GM19240 (cell line): Measurements from ENCODE around the gene FST.

Experiments used
- DNase-seq: peaks from one replicate; pipeline ENCODE4 v3.0.0; 2011; ENCODE audit warnings: low spot score; ENCODE audit not compliant: insufficient read length

Gene FST, protein sequence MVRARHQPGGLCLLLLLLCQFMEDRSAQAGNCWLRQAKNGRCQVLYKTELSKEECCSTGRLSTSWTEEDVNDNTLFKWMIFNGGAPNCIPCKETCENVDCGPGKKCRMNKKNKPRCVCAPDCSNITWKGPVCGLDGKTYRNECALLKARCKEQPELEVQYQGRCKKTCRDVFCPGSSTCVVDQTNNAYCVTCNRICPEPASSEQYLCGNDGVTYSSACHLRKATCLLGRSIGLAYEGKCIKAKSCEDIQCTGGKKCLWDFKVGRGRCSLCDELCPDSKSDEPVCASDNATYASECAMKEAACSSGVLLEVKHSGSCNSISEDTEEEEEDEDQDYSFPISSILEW

DNA sequence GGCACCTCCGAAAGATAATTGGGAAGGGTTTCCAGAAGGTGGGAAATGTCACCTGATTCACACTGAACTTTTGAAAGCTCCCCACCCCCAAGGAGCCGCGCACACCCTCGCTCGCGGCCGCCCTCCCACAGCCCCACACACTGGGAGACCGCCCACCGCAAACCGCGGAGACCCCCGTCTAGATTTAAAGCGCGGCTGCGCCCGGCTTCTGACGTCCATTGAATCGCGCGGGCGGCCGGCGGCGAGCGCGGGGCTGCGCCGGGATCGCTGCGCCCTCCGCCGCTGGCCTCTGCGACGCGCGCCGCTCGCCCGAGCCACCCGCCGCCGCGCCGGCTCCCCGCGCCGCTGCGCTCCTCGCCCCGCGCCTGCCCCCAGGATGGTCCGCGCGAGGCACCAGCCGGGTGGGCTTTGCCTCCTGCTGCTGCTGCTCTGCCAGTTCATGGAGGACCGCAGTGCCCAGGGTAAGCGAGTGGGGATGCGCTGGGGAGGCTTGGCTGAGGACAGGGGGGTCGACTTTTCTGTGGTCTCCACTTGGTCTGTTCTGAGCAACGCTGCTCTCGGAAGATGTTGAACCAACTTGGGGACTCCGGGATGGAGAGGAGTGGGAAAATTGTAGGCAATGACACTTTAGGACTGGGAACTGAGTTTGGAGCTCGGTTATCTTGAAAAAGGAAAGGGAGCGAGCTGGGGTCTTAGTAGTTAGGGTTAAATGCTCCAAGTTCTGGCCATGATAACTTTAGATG is at the start of gene FST:
FST (plus strand) TSS at position 214 of the 743 bp plus-strand sequence; CDS start at position 377, 163 bp downstream.
- DNase-seq = no peak

DNA sequence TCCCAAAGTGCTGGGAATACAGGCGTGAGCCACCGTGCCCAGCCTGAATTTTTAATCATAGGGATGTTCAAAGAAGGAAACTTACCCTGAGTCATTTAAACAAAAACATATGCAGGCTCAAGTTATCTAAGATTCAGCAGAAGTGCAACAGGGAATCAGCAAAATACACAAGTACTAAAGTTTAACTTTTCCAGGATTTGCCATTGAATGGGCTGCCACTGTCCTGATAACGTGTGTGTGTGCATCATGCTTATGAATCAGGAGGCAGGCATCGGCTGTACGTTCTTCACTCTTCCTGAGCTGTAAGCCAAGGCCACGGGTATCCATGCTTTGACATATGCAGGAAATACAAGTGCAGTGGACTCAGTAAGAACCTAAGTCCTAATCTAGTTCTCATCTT is 48.8 kb upstream of the FST start:
- DNase-seq = no peak

DNA sequence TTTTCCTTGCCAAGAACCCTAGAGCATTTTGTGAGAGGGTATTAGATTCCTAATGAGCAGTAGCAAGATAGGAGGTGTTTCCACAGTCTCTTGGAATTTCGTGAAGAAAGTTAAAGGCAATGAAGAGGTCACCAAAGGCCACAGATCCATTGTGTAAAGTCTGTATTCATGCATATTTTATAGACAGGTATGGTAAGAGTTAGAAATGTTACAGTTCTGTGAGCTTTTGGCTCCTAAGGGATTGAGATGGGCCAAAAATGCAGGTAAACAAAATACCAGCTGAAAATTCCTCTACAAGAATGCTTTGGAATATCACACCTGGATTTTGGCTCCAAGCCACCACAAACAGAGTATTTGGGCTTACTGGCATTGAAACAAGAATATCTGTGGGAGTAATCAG is 47.4 kb upstream of the FST start:
- no peak for DNase-seq

DNA sequence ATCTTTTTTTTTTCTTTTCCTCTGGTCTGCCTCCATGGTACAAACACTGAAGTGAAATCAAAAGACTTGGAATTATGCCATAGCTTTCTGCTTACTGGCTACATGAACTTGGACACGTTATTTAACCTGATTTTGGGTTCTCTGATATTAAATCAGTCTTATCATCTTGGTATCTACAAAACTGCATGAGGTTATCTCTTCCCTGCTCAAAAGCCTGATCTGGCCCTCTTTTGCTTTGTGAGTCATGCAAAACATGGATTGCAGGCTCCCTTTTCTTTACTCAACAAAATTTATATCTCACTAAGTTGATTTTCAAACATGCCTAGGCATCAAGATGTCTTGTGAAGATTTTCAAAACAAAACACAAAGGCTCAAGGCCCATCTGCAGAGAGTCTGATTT is 45.9 kb upstream of the FST start:
- DNase-seq = no peak

DNA sequence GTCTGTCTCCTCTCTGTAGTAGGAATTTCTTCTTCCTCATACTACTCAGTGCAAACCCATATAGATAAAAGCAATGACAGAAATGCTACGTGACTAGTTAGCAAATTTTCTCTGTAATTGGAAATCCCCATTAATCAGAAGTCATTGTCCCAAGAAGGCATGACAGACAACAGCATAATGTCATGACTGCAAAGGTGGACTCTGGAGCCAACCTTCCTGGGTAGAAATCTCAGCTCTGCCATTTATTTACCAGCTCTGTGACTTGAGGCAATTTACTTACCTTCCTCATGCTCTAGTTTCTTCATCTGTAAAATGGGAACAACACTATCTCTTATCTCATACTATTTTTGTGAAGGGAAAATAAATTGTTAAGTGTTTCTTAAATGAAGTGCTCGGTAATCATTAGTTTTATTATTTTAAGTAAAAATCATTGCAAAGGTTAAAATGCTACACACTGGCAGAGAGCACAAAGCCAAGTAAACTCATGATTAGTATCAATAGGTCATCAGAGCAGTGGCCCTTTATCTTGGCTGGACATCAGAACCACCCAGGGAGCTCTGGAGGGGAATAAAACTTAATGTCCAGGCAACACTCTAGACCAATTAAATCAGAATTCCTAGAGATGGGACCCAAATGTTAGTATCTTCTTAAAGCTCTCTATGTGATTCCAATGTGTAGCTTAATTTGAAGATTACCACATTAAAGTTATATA is 43.8 kb upstream of the FST start:
- no peak for DNase-seq

DNA sequence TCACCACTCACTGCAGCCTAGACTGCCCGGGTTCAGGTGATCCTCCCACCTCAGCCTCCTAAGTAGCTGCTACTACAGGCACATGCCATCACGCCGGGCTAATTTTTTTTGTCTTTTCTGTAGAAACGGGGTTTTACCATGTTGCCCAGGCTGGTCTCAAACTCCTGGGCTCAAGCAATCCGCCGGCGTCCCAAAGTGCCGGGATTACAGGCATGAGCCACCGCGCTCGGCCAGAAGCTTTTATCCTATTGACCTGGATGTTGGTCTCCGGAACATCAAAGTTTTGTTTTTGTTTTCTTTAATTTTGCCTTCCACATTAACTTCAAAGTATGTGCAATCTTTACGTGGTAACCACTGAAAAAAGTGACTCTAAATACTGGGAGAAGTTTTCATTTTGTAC is 42.4 kb upstream of the FST start:
- DNase-seq = no peak

DNA sequence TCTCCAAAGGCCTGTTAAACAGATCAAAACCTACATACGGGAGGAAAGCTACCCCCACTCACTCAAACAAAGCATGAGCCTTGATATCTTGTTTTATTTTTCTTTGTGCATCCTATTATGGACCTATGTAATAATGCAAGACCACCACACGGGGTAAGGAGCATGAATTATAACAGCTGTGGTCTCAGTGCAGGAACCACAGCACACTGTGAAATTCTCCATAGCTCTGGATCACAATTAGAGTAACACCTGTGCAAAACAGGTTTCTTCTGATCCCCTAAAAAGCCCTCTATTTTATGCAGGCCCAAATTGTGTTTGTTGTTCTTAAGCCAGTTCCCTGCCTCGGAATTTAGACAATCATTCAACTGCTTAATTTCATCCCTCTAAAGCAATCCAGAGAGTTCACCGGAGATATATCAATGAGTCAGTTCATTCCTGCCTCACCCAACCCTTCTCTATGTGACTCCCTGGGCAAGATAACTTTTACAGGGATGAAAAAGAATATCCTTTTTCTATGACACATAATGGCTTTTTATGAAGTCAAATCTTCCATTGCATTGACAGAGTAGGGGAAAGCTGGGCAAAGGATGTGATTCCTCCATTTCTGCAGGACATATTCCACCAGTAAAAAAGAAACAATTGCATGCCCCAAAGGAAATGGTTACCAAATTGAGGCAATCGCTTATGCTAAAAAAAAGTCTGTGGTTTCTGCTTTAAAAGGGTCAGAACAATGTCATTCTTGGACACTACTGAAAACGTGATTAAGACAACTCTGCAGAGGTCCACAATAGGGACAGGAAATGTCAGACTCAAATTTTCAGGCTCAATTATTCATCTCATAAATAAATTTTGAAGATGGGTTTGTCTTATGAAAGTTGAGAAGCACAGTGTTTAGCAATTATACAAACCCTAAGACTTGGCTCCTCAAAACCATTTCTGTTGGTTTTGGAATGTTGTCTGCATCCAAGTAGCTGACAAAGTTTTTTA is 41.6 kb upstream of the FST start:
- DNase-seq = no peak

DNA sequence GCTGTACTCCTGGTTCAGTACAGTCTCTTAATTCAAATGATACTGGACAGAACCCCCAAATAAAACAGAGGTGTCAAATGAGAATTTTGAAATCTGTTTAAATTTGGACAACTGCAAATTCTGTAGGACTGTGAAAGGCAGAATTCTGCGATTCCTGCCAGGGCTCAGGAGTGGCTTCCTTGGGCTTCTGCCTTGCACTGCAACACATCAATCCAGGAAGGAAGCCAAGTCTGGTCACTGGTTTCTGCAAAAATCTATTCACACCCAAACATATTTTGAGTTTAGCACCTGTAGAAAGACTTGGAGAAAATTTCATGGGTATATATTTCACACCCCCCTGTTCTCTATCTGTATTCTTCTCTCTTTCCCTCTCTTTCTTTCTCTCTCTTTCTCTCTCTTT is 37.5 kb upstream of the FST start:
- no peak for DNase-seq

DNA sequence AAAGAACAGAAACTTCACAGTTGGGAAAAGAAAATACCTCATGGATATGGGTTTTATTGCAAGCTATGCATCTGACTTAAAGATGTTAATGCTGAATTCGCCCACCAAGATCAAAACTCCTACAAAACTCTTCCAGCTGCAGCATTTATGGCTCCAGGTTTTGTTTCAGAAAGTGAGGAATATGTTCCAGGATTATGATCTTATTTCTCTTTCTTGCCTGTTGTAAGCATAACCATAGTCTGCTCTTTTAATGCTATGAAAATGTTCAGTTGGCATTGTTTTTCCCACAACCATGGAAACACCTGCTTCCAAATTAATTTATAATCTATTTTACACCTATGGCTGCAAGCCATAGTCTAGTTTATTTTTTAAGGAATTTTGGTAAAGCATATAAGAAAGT is 34.9 kb upstream of the FST start:
- DNase-seq = no peak

DNA sequence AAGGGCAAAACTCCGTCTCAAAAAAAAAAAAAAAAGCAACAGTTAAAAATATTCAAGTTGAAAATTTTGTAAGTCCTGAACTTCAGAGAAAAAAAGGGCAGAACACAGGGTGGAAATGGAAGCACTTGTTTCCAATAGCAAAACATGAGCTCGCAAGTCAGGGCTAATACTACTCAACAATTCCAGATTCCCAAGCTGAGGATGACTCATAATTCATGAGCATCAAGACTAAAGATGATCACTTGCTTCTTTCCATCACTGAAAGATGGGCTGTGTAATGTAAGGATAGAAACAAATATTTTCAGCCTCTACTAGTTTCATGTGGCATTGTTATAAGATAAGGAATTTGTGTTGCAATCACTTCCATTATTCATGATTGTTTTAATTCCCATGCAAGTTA is 33.5 kb upstream of the FST start:
- no peak for DNase-seq

DNA sequence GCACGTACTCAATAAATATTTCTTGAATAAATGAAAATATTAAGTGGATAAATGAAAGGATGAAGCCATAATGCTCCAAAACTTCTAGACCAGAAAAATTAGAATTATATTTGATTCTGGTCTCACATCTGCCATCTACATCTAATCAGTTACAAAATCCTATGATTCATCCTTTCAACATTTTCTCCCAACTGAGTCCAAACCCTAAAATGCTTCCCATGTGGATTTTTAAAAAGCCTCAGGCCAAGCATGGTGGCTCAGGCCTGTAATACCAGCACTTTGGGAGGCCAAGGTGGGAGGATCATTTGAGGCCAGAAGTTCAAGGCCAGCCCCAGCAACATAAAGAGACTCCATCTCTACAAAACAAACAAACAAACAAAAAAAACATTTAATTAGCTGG is 31.6 kb upstream of the FST start:
- DNase-seq = no peak

DNA sequence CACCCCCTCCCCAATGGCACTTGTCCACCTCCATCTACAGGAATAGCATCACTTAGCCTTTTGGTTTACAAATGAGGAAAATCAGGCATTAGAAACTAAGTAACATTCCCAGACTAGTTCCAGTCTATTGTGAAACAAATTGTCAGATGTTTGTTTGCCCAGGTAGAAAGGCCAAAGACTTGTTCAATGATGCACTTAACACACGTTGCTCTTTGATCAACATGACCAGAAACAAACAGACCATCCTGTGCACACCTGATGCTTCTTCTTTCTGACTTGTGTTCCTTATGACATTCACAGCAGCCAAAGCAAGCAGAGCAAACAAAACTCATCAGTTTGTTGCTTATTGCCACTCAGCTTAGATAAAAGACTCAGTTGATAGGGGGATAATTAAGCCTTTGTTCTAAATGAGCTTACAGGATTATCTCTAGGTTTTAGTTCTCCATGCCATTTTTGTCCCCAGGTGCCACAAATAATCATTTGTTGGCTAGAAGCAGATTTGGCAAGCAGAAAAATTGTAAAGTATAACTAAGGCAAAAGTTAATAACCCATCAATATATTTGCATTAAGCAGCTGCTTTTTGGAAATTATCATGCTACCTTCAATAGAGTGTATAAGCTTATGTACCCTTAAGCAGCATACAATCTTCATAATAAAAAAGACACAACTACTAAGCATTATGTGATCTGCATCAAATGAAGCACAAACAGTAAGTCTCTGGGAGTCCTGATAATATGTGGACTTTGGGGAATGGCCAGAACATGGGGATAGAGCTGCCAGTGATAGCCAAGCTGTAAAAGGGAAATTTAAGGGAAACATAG is 26.3 kb upstream of the FST start:
- DNase-seq = no peak

DNA sequence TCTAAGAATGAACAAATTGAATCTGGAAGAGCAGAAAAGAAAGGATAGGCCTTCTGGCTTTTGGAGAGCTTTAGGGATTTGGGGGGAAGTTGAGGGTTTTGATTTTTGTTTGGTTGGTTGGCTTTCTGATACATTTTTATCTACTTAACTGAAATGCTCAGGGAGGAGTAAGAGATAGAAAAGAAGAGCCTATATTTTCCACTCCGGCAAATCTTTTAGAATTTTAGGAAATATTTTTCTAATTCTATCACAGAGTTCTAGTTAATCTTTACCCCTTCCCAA is 25.8 kb upstream of the FST start:
- no peak for DNase-seq

DNA sequence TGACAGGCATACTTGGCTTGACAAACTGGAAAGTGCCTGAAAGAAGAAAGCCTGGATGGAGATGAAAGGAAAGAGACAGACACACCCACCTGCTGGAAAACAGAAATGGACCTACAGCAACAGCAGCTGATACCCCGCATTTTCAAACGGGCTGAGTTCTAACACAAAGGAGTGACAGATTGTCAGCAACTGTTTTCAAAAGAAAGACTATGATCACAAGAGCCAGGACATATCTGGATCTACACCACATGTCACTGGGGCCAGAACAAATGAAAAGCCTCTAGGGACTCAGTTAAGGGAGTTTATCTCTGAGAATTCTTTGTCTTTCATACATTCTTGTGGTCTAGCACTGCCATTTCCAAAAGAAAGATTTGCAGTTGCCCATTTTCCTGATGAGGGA is 24.1 kb upstream of the FST start:
- DNase-seq = no peak

DNA sequence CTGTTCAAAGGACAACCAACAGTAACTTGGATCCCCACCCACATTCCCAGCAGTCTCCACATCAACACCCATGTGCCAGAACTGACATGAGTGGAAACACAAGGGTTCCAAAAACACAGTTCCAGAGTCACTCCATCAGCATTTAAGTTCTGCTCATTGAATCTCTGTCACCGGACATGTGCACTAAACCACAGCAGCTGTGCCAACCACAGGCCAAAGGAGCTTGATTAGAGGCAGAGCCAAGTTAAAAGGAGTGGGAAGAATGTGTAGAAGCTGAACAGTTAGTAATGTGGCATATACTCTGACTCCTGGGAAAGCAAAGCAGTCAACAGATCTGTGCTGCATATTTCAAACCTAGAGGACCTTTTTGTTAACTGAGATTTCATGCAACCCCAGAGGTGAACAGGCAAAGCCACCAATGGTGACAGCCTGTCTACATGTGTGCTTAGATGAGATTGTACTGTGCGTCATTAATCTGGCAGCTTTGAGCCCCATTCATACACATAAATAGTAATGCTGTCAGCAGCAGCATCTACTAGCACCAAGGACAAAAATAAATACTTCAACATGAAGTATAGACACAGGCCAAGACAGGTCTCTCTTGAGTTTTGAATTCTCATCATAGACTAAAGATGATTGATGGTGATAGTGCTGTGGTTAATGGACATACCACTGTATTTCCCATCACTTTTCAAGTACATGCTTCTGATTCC is 16.4 kb upstream of the FST start:
- no peak for DNase-seq

DNA sequence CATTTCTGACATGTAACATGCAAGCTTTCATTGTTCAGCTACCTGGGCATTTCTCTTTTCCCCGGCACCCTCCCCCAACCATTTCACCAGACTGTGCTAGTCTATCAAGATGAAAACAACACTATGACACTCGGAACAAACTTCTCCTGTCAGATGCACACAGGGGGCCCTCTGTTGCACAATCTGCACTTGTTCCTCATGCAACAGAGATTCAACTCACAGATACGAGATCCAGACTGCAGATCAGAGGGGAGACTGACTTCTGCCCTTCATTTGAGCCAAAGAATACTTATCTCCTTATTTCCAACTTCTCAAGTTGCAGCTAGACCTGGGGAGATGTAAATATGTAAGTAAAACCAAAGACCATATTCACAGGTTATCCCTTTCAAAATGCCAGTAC is 15.7 kb upstream of the FST start:
- no peak for DNase-seq

DNA sequence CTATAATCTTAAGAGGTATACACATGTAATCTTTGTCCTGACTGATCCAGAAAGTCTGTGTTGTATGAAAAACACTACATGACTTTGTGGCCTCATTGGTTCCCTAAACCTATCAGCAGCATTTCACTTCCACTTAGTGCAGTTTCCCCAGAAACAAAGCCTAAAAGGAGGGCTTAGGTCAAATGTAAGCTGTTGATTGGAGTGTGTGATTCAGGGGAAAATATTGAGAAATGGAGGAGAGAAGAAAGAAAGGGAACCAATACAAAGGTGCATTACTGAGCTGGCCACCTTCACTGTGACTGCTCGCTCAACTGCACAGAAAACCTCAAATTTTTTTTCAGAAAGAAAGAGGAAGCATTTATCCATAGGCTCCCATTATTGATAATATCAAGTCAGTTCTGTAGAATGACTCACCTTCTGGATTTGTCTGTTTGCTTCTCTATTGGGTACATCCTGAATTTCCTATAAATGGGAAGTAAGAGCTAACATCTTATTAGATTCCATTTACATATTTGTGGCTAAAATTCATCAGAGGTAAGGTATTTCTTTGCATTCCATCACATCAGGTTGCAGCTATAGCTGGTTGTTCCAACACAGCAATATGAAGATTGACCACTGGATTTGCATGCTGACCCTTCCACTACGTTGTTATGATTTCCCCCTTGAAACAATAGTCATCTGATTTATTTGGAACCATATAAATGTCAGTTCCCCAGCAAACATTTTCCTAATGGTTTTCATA is 10.3 kb upstream of the FST start:
- DNase-seq = no peak

DNA sequence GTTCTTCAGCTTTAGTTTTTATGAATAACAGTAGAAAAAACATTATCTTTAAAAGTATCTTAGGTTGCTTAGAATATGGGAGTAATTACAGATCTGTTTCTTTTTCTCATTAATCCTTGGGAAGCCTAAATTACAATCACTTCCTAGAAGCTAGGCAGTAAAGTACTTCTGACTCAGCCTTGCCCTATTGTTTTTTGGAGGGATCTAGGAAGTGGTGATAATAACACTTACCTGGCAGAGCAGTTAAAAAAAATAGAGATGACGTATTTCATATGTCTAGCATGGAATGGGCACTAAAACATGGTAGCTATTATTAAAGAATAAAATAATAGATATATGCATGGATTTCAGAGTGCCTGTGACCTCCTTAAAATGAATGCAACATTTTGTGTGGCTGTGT is 8.2 kb upstream of the FST start:
- DNase-seq = no peak
